ENCODE measurements around the gene CACNA1I. TPM values are rescaled to one million over a fixed set of nuclear protein-coding genes. Genes with fewer than 3 reads are reported as not detected.
A peak's percentile ranks its signal among the peaks of the same experiment; 100 is the strongest.

CACNA1I gene
- polyA plus RNA-seq, 3 donors = 0.04 TPM; not detected in 2

DNA sequence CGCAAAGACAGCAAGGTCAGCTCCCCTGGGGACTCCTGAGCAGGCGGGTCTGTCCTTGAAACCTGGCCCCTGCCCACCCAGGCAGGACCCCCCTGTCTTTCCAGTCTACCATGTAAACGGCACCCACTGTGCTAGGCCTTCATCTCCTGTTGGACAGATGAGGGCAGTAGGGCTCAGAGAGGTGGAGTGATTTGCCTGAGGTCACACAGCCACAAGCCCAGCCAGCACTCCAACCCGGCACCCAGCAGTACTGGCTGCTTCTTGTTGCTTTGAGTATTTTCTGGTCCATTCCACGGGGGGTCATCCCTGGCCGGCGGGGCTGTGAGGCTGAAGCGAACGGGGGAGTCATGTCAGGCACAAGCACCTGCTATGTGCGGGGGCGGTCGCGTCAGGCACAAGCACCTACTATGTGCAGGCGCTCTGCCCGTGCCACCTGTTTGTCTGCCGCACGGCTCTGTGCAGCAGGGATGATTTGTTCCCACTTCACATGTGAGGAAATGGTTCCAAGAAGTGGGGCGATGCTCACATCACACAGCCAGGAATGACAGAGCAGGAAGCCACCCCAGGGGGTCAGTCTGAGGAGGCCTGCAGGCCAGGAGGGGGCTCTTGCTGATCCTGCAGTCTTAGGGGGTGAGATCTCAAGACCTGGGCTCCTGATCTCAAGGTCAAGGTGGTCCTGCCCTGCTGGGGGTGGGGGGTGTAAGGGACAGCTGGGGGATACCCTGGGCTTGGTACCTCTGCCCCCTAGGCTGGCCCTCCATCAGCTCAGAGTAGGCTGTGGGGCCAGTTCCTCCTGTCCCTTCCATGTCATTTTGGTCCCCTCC is 110.7 kb downstream of the CACNA1I start:
- WGBS (ENCODE audit: insufficient coverage) = 91% methylated on average over 17 of the region's 18 CpGs
- Histone ChIP-seq H3K4me1 (ENCODE audit: control insufficient read depth in 1 of 2, insufficient read depth in 2 of 2, low read length in 2 of 2) (no peaks in the 10 kb centered on the region), H3K4me2 (replicated peaks; ENCODE audit: extremely low read depth, low read length, poor library complexity, severe bottlenecking) (no peak overlapping the region), H2AFZ (ENCODE audit: insufficient read depth, low read depth, low read length, poor library complexity, severe bottlenecking) (no peak overlapping the region), H3K9me3 (replicated peaks in 1 of 2; ENCODE audit: control insufficient read depth in 1 of 2, insufficient read depth in 1 of 2, low read length in 2 of 2) (no peaks in the 10 kb centered on the region), H4K20me1 (ENCODE audit: insufficient read depth, low read length) (no peaks in the 10 kb centered on the region), H3K27me3 (ENCODE audit: control insufficient read depth in 2 of 2, insufficient read depth in 2 of 2, low read length in 2 of 2) (peaks cover 0 to 20% of the 10 kb centered on the region in 2 donors), H3K79me2 (ENCODE audit: insufficient read depth, low read length) (no peaks in the 10 kb centered on the region), H3K9ac (ENCODE audit: insufficient read depth, low read length, poor library complexity, severe bottlenecking) (no peak overlapping the region), H3K27ac (ENCODE audit: low read depth in 1 of 2, low read length in 2 of 2) (no peak overlapping the region), H3K4me3 (replicated peaks in 1 of 3; ENCODE audit: low read depth in 2 of 3, low read length in 3 of 3) (no peak overlapping the region), H3K36me3 (replicated peaks in 1 of 2; ENCODE audit: control insufficient read depth in 1 of 2, insufficient read depth in 2 of 2, low read length in 2 of 2) (no peaks in the 10 kb centered on the region)
- no peak for DNase-seq
- H3K9me3 Mint-ChIP-seq = peaks cover 0 to 3% (median 0%) of the 10 kb centered on the region in 7 donors
- no peaks in the 10 kb centered on the region for H3K36me3 Mint-ChIP-seq
- intact Hi-C loops (cut with micrococcal nuclease) = no loop called here
- no peak overlapping the region for H3K4me3 Mint-ChIP-seq
- TF ChIP-seq, protein P1, sequence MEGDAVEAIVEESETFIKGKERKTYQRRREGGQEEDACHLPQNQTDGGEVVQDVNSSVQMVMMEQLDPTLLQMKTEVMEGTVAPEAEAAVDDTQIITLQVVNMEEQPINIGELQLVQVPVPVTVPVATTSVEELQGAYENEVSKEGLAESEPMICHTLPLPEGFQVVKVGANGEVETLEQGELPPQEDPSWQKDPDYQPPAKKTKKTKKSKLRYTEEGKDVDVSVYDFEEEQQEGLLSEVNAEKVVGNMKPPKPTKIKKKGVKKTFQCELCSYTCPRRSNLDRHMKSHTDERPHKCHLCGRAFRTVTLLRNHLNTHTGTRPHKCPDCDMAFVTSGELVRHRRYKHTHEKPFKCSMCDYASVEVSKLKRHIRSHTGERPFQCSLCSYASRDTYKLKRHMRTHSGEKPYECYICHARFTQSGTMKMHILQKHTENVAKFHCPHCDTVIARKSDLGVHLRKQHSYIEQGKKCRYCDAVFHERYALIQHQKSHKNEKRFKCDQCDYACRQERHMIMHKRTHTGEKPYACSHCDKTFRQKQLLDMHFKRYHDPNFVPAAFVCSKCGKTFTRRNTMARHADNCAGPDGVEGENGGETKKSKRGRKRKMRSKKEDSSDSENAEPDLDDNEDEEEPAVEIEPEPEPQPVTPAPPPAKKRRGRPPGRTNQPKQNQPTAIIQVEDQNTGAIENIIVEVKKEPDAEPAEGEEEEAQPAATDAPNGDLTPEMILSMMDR (IDR thresholded peaks at IDR 0.05) = no peak
- H3K4me1 Mint-ChIP-seq = no peaks in the 10 kb centered on the region
- H3K27ac Mint-ChIP-seq = no peak overlapping the region
- H3K27me3 Mint-ChIP-seq (ENCODE audit: low read depth in 3 of 3) = peaks cover 23 to 40% (median 34%) of the 10 kb centered on the region in 3 donors

DNA sequence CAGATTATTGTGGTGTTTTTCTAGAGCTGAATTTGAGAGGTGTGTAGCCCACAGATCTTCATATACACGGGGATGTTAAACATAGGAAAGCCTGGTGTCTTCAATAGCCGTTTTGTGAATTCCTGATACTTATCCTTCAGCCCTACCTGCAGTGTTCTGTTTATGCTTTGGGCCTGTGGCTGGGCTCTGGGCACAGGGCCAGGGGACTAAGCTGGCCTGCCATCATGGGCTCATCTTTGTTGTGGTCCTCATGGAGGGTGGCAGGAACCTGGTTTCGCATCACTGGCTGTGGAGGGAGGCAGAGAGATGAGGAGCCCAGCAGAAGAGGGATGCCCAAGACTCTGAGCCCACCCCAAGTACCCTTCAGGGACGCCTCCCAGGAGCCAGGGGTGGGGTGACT is 112.4 kb downstream of the CACNA1I start:
- TF ChIP-seq, protein P1 (IDR thresholded peaks at IDR 0.05) = no peak
- DNase-seq = no peak
- Histone ChIP-seq H4K20me1 (ENCODE audit: insufficient read depth, low read length) (no peaks in the 10 kb centered on the region), H3K4me1 (ENCODE audit: control insufficient read depth in 1 of 2, insufficient read depth in 2 of 2, low read length in 2 of 2) (no peaks in the 10 kb centered on the region), H3K9ac (ENCODE audit: insufficient read depth, low read length, poor library complexity, severe bottlenecking) (no peak overlapping the region), H3K27me3 (ENCODE audit: control insufficient read depth in 2 of 2, insufficient read depth in 2 of 2, low read length in 2 of 2) (peaks cover 0 to 37% of the 10 kb centered on the region in 2 donors), H3K79me2 (ENCODE audit: insufficient read depth, low read length) (no peaks in the 10 kb centered on the region), H3K4me3 (replicated peaks in 1 of 3; ENCODE audit: low read depth in 2 of 3, low read length in 3 of 3) (no peak overlapping the region), H3K36me3 (replicated peaks in 1 of 2; ENCODE audit: control insufficient read depth in 1 of 2, insufficient read depth in 2 of 2, low read length in 2 of 2) (no peaks in the 10 kb centered on the region), H3K9me3 (replicated peaks in 1 of 2; ENCODE audit: control insufficient read depth in 1 of 2, insufficient read depth in 1 of 2, low read length in 2 of 2) (no peaks in the 10 kb centered on the region), H3K4me2 (replicated peaks; ENCODE audit: extremely low read depth, low read length, poor library complexity, severe bottlenecking) (no peak overlapping the region), H3K27ac (ENCODE audit: low read depth in 1 of 2, low read length in 2 of 2) (no peak overlapping the region), H2AFZ (ENCODE audit: insufficient read depth, low read depth, low read length, poor library complexity, severe bottlenecking) (no peak overlapping the region)
- Mint-ChIP-seq H3K27me3 (ENCODE audit: low read depth in 3 of 3) (peaks cover 35 to 52% (median 50%) of the 10 kb centered on the region in 3 donors), H3K27ac (peak overlapping the region in 1 of 7 donors; percentile 14), H3K9me3 (peaks cover 0 to 3% (median 0%) of the 10 kb centered on the region in 7 donors), H3K4me1 (no peaks in the 10 kb centered on the region), H3K4me3 (no peak overlapping the region), H3K36me3 (no peaks in the 10 kb centered on the region)
- intact Hi-C loops (cut with micrococcal nuclease) = no loop called here
- WGBS (ENCODE audit: insufficient coverage) = 100% methylated on average over 2 of the region's 4 CpGs
